Vagina (tissue), 2 donors: ENCODE results near the gene MR1. TPM values are rescaled to one million over a fixed set of nuclear protein-coding genes. Genes with fewer than 3 reads are reported as not detected.

Experiments
- DNase-seq, 2 donors: peaks; one replicate each; pipeline ENCODE4 v3.0.0-alpha.2; 2017; ENCODE audit errors: extremely low spot score in 2 of 2
- H3K27ac ChIP-seq: fragments of 200-600 bp; sonication (generic); one replicate; pipeline ENCODE4 v1.5.1; 2019
- H3K27me3 ChIP-seq: fragments of 200-600 bp; sonication (generic); one replicate; pipeline ENCODE4 v1.5.1; 2019
- H3K36me3 ChIP-seq, 2 donors: fragments of 200-600 bp; sonication (generic); one replicate each; pipeline ENCODE4 v1.5.1; 2017 to 2019
- H3K4me1 ChIP-seq: fragments of 200-600 bp; sonication (generic); one replicate; pipeline ENCODE4 v1.5.1; 2019
- H3K4me3 ChIP-seq, 2 donors: fragments of 200-600 bp; sonication (generic); 1 replicate in 1 of 2; 2 replicates in 1 of 2; pipeline ENCODE4 v1.5.1; 2016 to 2019
- H3K9me3 ChIP-seq: fragments of 200-600 bp; sonication (generic); one replicate; pipeline ENCODE4 v1.5.1; 2019
- CTCF ChIP-seq, 3 experiments: fragments of 450-650 bp in 2 of 3; fragments of 200-600 bp in 1 of 3; sonication (generic) in 1 of 3; IDR thresholded peaks; one replicate each; pipeline ENCODE4 v1.5.1; 2017 to 2019; ENCODE audit warnings: antibody characterized with exemption in 3 of 3, mild to moderate bottlenecking in 2 of 3, moderate library complexity in 2 of 3
- POLR2A ChIP-seq, 2 donors: fragments of 450-650 bp; IDR thresholded peaks; one replicate each; pipeline ENCODE4 v1.6.1; 2017; ENCODE audit warnings: antibody characterized with exemption in 2 of 2, mild to moderate bottlenecking in 2 of 2, moderate library complexity in 2 of 2
- POLR2AphosphoS5 ChIP-seq, 2 donors: sonication (generic); formaldehyde crosslinking; IDR thresholded peaks; one replicate each; pipeline ENCODE4 v1.9.0; 2017; ENCODE audit warnings: antibody characterized with exemption in 2 of 2, mild to moderate bottlenecking in 2 of 2, low read depth in 1 of 2; ENCODE audit not compliant: insufficient read depth in 1 of 2
- intact Hi-C: fragments of 100-400 bp; cut with DNase I; formaldehyde crosslinking; loops from one replicate; pipeline ENCODE4 v1.15.1; 2023
- total RNA-seq: library from RNA; depleted of rRNA; stranded (reverse); fragments of >200 nt; gene quantifications from one replicate; pipeline ENCODE4 v1.2.3, GENCODE V29; 2016

Gene MR1
- total RNA-seq, 1 donor from 2014 or later: 12.8 TPM

- intact Hi-C loops: no loop called here
- no peak for DNase-seq
- no peaks in the 10 kb centered on the region for H3K36me3 ChIP-seq
- no peak for TF ChIP-seq CTCF (IDR thresholded peaks at IDR 0.05)
- TF ChIP-seq POLR2AphosphoS5 (IDR thresholded peaks at IDR 0.05; ENCODE audit: insufficient read depth in 1 of 2, low read depth in 1 of 2): no peak
- TF ChIP-seq POLR2A (IDR thresholded peaks at IDR 0.05): no peak
- no peak overlapping the region for H3K27ac ChIP-seq
- no peaks in the 10 kb centered on the region for H3K27me3 ChIP-seq
- peaks cover 44% of the 10 kb centered on the region for H3K4me1 ChIP-seq
- no peak overlapping the region for H3K4me3 ChIP-seq
- no peaks in the 10 kb centered on the region for H3K9me3 ChIP-seq
Measured at GRCh38 chr1:181018901-181019681, 14.7 kb upstream of the MR1 start.

GRCh38 chr1:181021159-181021558, 12.6 kb upstream of the MR1 start:
- Histone ChIP-seq H3K4me1 (peaks cover 29% of the 10 kb centered on the region), H3K9me3 (no peaks in the 10 kb centered on the region), H3K4me3 (peak overlapping the region; percentile 93 to 94), H3K27me3 (no peaks in the 10 kb centered on the region), H3K27ac (peak overlapping the region; percentile 88), H3K36me3 (no peaks in the 10 kb centered on the region)
- intact Hi-C loops: no loop called here
- no peak for DNase-seq
- no peak for TF ChIP-seq POLR2A (IDR thresholded peaks at IDR 0.05)
- no peak for TF ChIP-seq CTCF (IDR thresholded peaks at IDR 0.05)
- TF ChIP-seq POLR2AphosphoS5 (IDR thresholded peaks at IDR 0.05; ENCODE audit: insufficient read depth in 1 of 2, low read depth in 1 of 2): no peak

GRCh38 chr1:181021811-181022434, 11.9 kb upstream of the MR1 start:
- no peaks in the 10 kb centered on the region for H3K36me3 ChIP-seq
- TF ChIP-seq POLR2AphosphoS5 (IDR thresholded peaks at IDR 0.05; ENCODE audit: insufficient read depth in 1 of 2, low read depth in 1 of 2) (peak in 1 of 2 donors; percentile 35), CTCF (IDR thresholded peaks at IDR 0.05) (no peak), POLR2A (IDR thresholded peaks at IDR 0.05) (no peak)
- H3K4me3 ChIP-seq: peak overlapping the region; percentile 93 to 94
- H3K9me3 ChIP-seq: no peaks in the 10 kb centered on the region
- intact Hi-C loops: loop anchor here (2.0 kb wide), 1 partner anchor 109 kb away; the partner anchor contains the start of gene KIAA1614
- H3K4me1 ChIP-seq: peaks cover 29% of the 10 kb centered on the region
- H3K27ac ChIP-seq: peak overlapping the region; percentile 88
- DNase-seq: peak in 1 of 2 donors; percentile 91
- no peaks in the 10 kb centered on the region for H3K27me3 ChIP-seq

- Histone ChIP-seq H3K27ac (peak overlapping the region; percentile 64), H3K4me1 (peaks cover 29% of the 10 kb centered on the region), H3K4me3 (peak overlapping the region; percentile 93 to 94), H3K36me3 (no peaks in the 10 kb centered on the region), H3K9me3 (no peaks in the 10 kb centered on the region), H3K27me3 (no peaks in the 10 kb centered on the region)
- no peak for DNase-seq
- intact Hi-C loops: loop anchor here (2.0 kb wide), 1 partner anchor 111 kb away; the partner anchor contains the start of gene KIAA1614
- no peak for TF ChIP-seq CTCF (IDR thresholded peaks at IDR 0.05)
- no peak for TF ChIP-seq POLR2A (IDR thresholded peaks at IDR 0.05)
- no peak for TF ChIP-seq POLR2AphosphoS5 (IDR thresholded peaks at IDR 0.05; ENCODE audit: insufficient read depth in 1 of 2, low read depth in 1 of 2)
Measured at GRCh38 chr1:181023265-181024057, 10.3 kb upstream of the MR1 start.
